AG04450 (cell line): Measurements from ENCODE around the gene ITGA5. TPM values are rescaled to one million over a fixed set of nuclear protein-coding genes. Genes with fewer than 3 reads are reported as not detected.

Source experiments
- CTCF ChIA-PET: fragments of 300-600, 350-600 bp; formaldehyde crosslinking; extraction: SDS; loops from one replicate; lab custom pipeline; 2022; ENCODE audit warnings: antibody characterized with exemption, inconsistent platforms; lab: Charles Lee
- POLR2A ChIA-PET: fragments of 350-600 bp; formaldehyde crosslinking; extraction: SDS; loops from one replicate; lab custom pipeline; 2021; ENCODE audit warnings: antibody characterized with exemption, inconsistent platforms; lab: Yijun Ruan, JAX
- DNase-seq: peaks from one replicate; pipeline ENCODE4 v3.0.0-alpha.2; 2011; ENCODE audit warnings: low read depth, low spot score
- H3K27ac ChIP-seq: one replicate; pipeline ENCODE4 v1.5.1; 2012; ENCODE audit warnings: low read depth, low read length, control low read depth
- H3K27me3 ChIP-seq: one replicate; pipeline ENCODE4 v1.6.0; 2012; ENCODE audit warnings: low read length; ENCODE audit not compliant: control insufficient read depth, insufficient read depth
- H3K4me3 ChIP-seq: 2 replicates; pipeline ENCODE4 v1.5.1; 2011; ENCODE audit warnings: mild to moderate bottlenecking, low read depth, low read length, control low read depth
- H3K9me3 ChIP-seq: 2 replicates; pipeline ENCODE4 v1.5.1; 2012; ENCODE audit warnings: low read length; ENCODE audit not compliant: control insufficient read depth, insufficient read depth
- polyA plus RNA-seq: library from polyadenylated mRNA; depleted of rRNA; stranded (reverse); fragments of >200 nt; gene quantifications from 2 replicates; pipeline ENCODE4 v1.2.3, GENCODE V29; 2011
- TF ChIP-seq, protein P1 (sequence below): IDR thresholded peaks from 2 replicates; pipeline ENCODE4 v1.5.1; 2011; ENCODE audit warnings: low read depth, low read length, control low read depth, inconsistent platforms

The ITGA5 gene
- polyA plus RNA-seq, 1 experiment, result 160 TPM

DNA sequence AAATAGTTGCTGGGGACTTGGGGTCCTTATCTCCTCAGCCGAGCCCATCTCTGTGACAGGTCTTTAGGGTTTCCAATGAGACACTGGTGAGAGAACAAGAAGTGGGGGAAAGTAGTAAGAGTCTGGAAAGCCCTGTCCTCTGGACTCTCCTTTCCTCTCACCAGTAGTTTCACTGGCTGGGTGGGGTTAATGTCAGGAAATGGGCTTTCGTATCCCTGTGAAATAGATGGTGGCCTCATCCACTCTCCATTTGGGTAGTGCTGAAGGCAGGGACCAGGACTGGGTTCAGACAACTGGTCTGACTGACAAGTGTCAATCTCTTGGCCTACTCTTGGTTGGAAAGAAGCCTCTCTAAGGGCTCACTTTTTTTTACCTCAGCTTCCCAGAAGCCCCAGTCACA, 42.1 kb downstream of the ITGA5 start:
- TF ChIP-seq, protein P1, sequence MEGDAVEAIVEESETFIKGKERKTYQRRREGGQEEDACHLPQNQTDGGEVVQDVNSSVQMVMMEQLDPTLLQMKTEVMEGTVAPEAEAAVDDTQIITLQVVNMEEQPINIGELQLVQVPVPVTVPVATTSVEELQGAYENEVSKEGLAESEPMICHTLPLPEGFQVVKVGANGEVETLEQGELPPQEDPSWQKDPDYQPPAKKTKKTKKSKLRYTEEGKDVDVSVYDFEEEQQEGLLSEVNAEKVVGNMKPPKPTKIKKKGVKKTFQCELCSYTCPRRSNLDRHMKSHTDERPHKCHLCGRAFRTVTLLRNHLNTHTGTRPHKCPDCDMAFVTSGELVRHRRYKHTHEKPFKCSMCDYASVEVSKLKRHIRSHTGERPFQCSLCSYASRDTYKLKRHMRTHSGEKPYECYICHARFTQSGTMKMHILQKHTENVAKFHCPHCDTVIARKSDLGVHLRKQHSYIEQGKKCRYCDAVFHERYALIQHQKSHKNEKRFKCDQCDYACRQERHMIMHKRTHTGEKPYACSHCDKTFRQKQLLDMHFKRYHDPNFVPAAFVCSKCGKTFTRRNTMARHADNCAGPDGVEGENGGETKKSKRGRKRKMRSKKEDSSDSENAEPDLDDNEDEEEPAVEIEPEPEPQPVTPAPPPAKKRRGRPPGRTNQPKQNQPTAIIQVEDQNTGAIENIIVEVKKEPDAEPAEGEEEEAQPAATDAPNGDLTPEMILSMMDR, result no peak
- Histone ChIP-seq H3K27me3 (no peaks in the 10 kb centered on the region), H3K27ac (no peak overlapping the region), H3K9me3 (no peaks in the 10 kb centered on the region), H3K4me3 (no peak overlapping the region)
- ChIA-PET POLR2A (no interaction called here), CTCF (interaction anchor here (1.2 to 11.6 kb wide), 2 partner anchors 9 to 23 kb away, joined by 5 to 212 read pairs; no protein-coding TSS in a partner anchor)
- no peak for DNase-seq

DNA sequence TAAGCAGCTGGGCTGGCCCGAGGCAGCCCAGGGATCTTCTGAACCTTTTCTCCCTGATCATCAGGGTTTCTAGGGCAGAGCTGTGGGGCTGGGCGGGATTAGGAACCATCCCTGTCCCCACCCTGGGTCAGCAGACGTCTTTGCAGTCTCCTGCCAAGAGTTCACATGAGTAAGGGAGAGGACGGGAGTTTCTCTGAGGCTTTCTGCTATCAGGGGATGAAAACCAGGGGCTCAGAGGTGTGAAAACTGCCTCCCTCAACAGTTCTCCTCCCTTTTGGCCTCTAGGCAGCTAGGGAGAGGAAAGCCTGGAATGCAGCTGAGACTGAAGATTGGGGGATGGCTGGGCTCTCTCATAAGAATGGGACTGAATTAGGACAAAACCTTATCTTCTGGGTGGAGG, 42.5 kb downstream of the ITGA5 start:
- Histone ChIP-seq H3K4me3 (no peak overlapping the region), H3K27ac (no peak overlapping the region), H3K27me3 (no peaks in the 10 kb centered on the region), H3K9me3 (no peaks in the 10 kb centered on the region)
- DNase-seq, result no peak
- POLR2A ChIA-PET, result no interaction called here
- CTCF ChIA-PET, result interaction anchor here (1.2 to 1.3 kb wide), 2 partner anchors 8 to 125 kb away, joined by 4 to 5 read pairs; no protein-coding TSS in a partner anchor
- TF ChIP-seq, protein P1, result no peak

DNA sequence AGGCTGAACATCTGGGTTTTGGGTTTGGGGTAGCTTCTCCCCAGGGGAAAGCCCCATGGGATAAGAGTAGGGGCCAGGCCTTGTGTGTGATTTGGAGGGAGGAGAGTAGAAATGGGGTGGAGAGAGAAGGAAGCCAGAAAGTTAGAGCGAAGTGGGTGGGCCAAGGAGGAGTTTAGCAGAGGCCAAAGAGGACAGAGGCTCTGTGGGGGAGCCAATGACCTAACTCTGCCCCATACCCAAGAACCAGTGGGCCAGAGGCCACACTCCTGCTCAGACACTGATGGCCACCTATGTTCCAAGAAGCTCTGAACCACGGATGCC, 43.8 kb downstream of the ITGA5 start:
- H3K27ac ChIP-seq, result no peak overlapping the region
- H3K4me3 ChIP-seq, result no peak overlapping the region
- no peaks in the 10 kb centered on the region for H3K9me3 ChIP-seq
- DNase-seq, result no peak
- TF ChIP-seq, protein P1, result no peak
- ChIA-PET POLR2A (no interaction called here), CTCF (interaction anchor here (1.0 to 1.6 kb wide), 3 partner anchors 29 to 161 kb away, joined by 3 to 4 read pairs (median 4); no protein-coding TSS in a partner anchor)
- no peaks in the 10 kb centered on the region for H3K27me3 ChIP-seq

DNA sequence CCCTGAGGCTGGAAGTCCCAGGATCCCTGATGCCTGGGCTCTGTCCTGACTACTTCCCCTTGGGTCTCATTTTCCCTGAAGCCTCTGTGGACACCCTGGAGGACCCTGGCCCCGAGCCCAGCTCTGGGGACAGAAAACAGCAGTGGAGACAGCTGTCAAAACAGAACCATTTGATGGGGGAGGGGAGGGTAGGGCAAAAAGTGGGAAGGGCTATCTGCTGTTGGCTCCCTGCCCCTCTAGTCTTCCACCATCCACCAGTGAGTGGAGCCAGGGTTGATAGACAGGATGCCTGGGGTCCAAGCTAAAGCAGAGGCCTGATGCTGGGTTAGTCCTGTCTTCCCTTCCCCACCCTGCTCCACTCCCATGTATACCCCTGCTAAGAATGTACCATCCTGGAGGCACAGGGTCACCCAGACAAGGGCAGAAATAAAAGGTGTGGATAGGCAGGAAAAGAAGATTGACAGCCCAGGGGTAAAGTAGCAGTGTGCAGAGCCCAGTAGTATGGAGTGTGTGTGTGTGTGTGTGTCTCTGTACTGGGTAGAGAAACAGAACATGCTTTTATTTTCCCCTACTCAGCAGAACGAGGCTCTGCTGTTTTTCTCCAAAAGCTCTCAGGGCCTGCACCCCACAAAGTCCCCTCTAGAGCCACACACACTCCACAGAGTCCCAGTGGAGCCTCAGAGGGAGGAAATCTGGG, 44.4 kb downstream of the ITGA5 start:
- Histone ChIP-seq H3K9me3 (no peaks in the 10 kb centered on the region), H3K4me3 (no peak overlapping the region), H3K27me3 (no peaks in the 10 kb centered on the region), H3K27ac (no peak overlapping the region)
- no peak for DNase-seq
- POLR2A ChIA-PET, result no interaction called here
- CTCF ChIA-PET, result interaction anchor here (1.0 to 1.6 kb wide), 2 partner anchors 29 to 160 kb away, joined by 3 to 4 read pairs; no protein-coding TSS in a partner anchor
- TF ChIP-seq, protein P1, result no peak
